H1 (cell line): ENCODE results near the gene PITX3. TPM values are rescaled to one million over a fixed set of nuclear protein-coding genes. Genes with fewer than 3 reads are reported as not detected.

Experiments
- CTCF ChIA-PET: fragments of 300-600 bp; sonication (Branson Sonifier 250); formaldehyde crosslinking; loops from one replicate; lab custom pipeline; 2021; ENCODE audit not compliant: partially characterized antibody; lab: Charles Lee
- POLR2A ChIA-PET: fragments of 300-600 bp; sonication (Branson Sonifier 250); formaldehyde crosslinking; loops from one replicate; lab custom pipeline; 2021; ENCODE audit warnings: inconsistent platforms; ENCODE audit not compliant: partially characterized antibody; lab: Charles Lee
- DNase-seq, 2 experiments: peaks; one replicate each; pipeline versions ENCODE4 v3.0.0 to v3.0.0-alpha.2; 2010 to 2022; ENCODE audit warnings: low spot score in 2 of 2, low read depth in 1 of 2, mixed read lengths in 1 of 2
- FAIRE-seq: peaks from 2 replicates; lab custom pipeline; 2011; peaks lifted over from hg19 to GRCh38; lab: Jason Lieb, UNC
- H2AFZ ChIP-seq: 2 replicates; pipeline ENCODE4 v1.8.1; 2012; ENCODE audit warnings: low read length, inconsistent platforms
- H2AK5ac ChIP-seq: 2 replicates; pipeline ENCODE4 v1.6.1; 2013; ENCODE audit warnings: low read depth, low read length
- H2BK120ac ChIP-seq: replicated peaks from 2 replicates; pipeline ENCODE3; 2013; ENCODE audit warnings: low read depth, low read length, inconsistent platforms
- H2BK12ac ChIP-seq: 2 replicates; pipeline ENCODE4 v1.6.1; 2013; ENCODE audit warnings: low read depth, low read length
- H2BK15ac ChIP-seq: 2 replicates; pipeline ENCODE4 v1.6.1; 2013; ENCODE audit warnings: low read length
- H2BK20ac ChIP-seq: 2 replicates; pipeline ENCODE4 v1.6.1; 2013; ENCODE audit warnings: low read length
- H2BK5ac ChIP-seq: 2 replicates; pipeline ENCODE4 v1.6.1; 2013; ENCODE audit warnings: low read depth, low read length
- H3K14ac ChIP-seq: 2 replicates; pipeline ENCODE4 v1.6.1; 2013; ENCODE audit warnings: inconsistent platforms; ENCODE audit not compliant: insufficient read length
- H3K18ac ChIP-seq: 2 replicates; pipeline ENCODE4 v1.6.1; 2013; ENCODE audit warnings: low read length; ENCODE audit errors: extremely low read depth
- H3K23ac ChIP-seq: 2 replicates; pipeline ENCODE4 v1.6.1; 2013; ENCODE audit warnings: inconsistent platforms; ENCODE audit not compliant: insufficient read length
- H3K23me2 ChIP-seq: 2 replicates; pipeline ENCODE4 v1.6.1; 2013; ENCODE audit warnings: low read depth, low read length
- H3K27ac ChIP-seq: 2 replicates; pipeline ENCODE4 v1.6.1; 2011; ENCODE audit warnings: low read depth, low read length, inconsistent platforms
- H3K27me3 ChIP-seq, 4 experiments: replicated peaks in 1 of 4; 1 replicate in 1 of 4; 2 replicates in 3 of 4; pipeline versions ENCODE4 v1.6.1 to v1.8.1; 2011 to 2013; ENCODE audit warnings: low read length in 3 of 4, mild to moderate bottlenecking in 3 of 4, inconsistent platforms in 2 of 4, mixed read lengths in 2 of 4, moderate library complexity in 1 of 4; ENCODE audit not compliant: control insufficient read depth in 3 of 4, insufficient read depth in 3 of 4; ENCODE audit errors: extremely low read depth in 1 of 4
- H3K36me3 ChIP-seq, 4 experiments: 2 replicates each; pipeline versions ENCODE4 v1.6.1 to v1.8.1; 2011 to 2013; ENCODE audit warnings: mild to moderate bottlenecking in 4 of 4, low read length in 3 of 4, moderate library complexity in 2 of 4, control low read depth in 1 of 4, inconsistent platforms in 1 of 4; ENCODE audit not compliant: insufficient read depth in 4 of 4, control insufficient read depth in 2 of 4
- H3K4ac ChIP-seq: replicated peaks from 2 replicates; pipeline ENCODE3; 2013; ENCODE audit warnings: low read length, low read depth, mixed read lengths, inconsistent platforms; ENCODE audit not compliant: insufficient read length
- H3K4me1 ChIP-seq, 4 experiments: replicated peaks in 1 of 4; 1 replicate in 1 of 4; 2 replicates in 3 of 4; pipeline versions ENCODE4 v1.6.1 to v1.8.1; 2011 to 2013; ENCODE audit warnings: low read length in 3 of 4, inconsistent platforms in 2 of 4, mixed read lengths in 1 of 4; ENCODE audit not compliant: insufficient read depth in 4 of 4, control insufficient read depth in 3 of 4
- H3K4me2 ChIP-seq, 2 experiments: 2 replicates each; pipeline versions ENCODE4 v1.6.1 to v1.8.1; 2011 to 2013; ENCODE audit warnings: low read depth in 2 of 2, low read length in 2 of 2, control low read depth in 1 of 2, inconsistent platforms in 1 of 2, mild to moderate bottlenecking in 1 of 2; ENCODE audit not compliant: insufficient read depth in 1 of 2
- H3K4me3 ChIP-seq, 4 experiments: fragments of 200-600, 300-600 bp in 1 of 4; sonication (generic), shearing (Covaris generic), sonication (Bioruptor Twin) in 1 of 4; 2 replicates each; pipeline versions ENCODE4 v1.5.1 to v1.8.1; 2011 to 2016; ENCODE audit warnings: low read length in 4 of 4, low read depth in 3 of 4, control low read depth in 2 of 4, inconsistent platforms in 2 of 4, mild to moderate bottlenecking in 2 of 4, mixed read lengths in 1 of 4, moderate library complexity in 1 of 4; ENCODE audit not compliant: insufficient read depth in 2 of 4; ENCODE audit errors: extremely low read depth in 1 of 4
- H3K56ac ChIP-seq: replicated peaks from 2 replicates; pipeline ENCODE3; 2013; ENCODE audit warnings: low read depth, mild to moderate bottlenecking, mixed read lengths, low read length, inconsistent platforms; ENCODE audit not compliant: insufficient read length
- H3K79me1 ChIP-seq: 2 replicates; pipeline ENCODE4 v1.6.1; 2013; ENCODE audit warnings: low read depth, low read length, control low read depth
- H3K79me2 ChIP-seq, 2 experiments: 2 replicates each; pipeline versions ENCODE4 v1.6.1 to v1.8.1; 2012 to 2013; ENCODE audit warnings: low read length in 2 of 2, mild to moderate bottlenecking in 2 of 2, inconsistent platforms in 1 of 2; ENCODE audit not compliant: insufficient read depth in 2 of 2, control insufficient read depth in 1 of 2
- H3K9ac ChIP-seq, 4 experiments: replicated peaks in 1 of 4; 1 replicate in 1 of 4; 2 replicates in 3 of 4; pipeline versions ENCODE4 v1.6.1 to v1.8.1; 2011 to 2013; ENCODE audit warnings: low read depth in 3 of 4, low read length in 3 of 4, control low read depth in 2 of 4, mild to moderate bottlenecking in 2 of 4, moderate library complexity in 2 of 4, inconsistent platforms in 1 of 4; ENCODE audit errors: extremely low read depth in 1 of 4
- H3K9me3 ChIP-seq, 2 experiments: 2 replicates each; pipeline versions ENCODE4 v1.6.1 to v1.8.1; 2012 to 2013; ENCODE audit warnings: mild to moderate bottlenecking in 2 of 2, moderate library complexity in 2 of 2, control low read depth in 1 of 2, inconsistent platforms in 1 of 2, low read depth in 1 of 2, low read length in 1 of 2, mixed read lengths in 1 of 2; ENCODE audit not compliant: insufficient read depth in 2 of 2
- H4K20me1 ChIP-seq, 2 experiments: replicated peaks in 1 of 2; 2 replicates each; pipeline versions ENCODE3 to v1.8.1; 2011 to 2013; ENCODE audit warnings: inconsistent platforms in 2 of 2, low read length in 2 of 2, mild to moderate bottlenecking in 1 of 2; ENCODE audit not compliant: insufficient read depth in 2 of 2, control insufficient read depth in 1 of 2
- H4K5ac ChIP-seq: 2 replicates; pipeline ENCODE4 v1.6.1; 2013; ENCODE audit warnings: low read length, low read depth, mixed read lengths, inconsistent platforms; ENCODE audit not compliant: insufficient read length
- H4K8ac ChIP-seq: 2 replicates; pipeline ENCODE4 v1.8.0; 2013; ENCODE audit warnings: mild to moderate bottlenecking, moderate library complexity, low read length, inconsistent platforms; ENCODE audit not compliant: insufficient read depth; ENCODE audit errors: extremely low read depth
- H4K91ac ChIP-seq: replicated peaks from 2 replicates; pipeline ENCODE3; 2013; ENCODE audit warnings: low read length, mixed read lengths, inconsistent platforms; ENCODE audit not compliant: insufficient read length
- CHD2 ChIP-seq: IDR thresholded peaks from 2 replicates; pipeline ENCODE4 v1.6.1; 2012; ENCODE audit warnings: low read length, improper control_type of control experiment
- RAD21 ChIP-seq, 2 experiments: IDR thresholded peaks in 1 of 2; conservative IDR thresholded peaks in 1 of 2; 2 replicates each; pipeline ENCODE4 v1.6.1; 2011; ENCODE audit warnings: low read depth in 2 of 2, low read length in 2 of 2, improper control_type of control experiment in 1 of 2, inconsistent platforms in 1 of 2, mild to moderate bottlenecking in 1 of 2, moderate library complexity in 1 of 2
- TCF12 ChIP-seq: IDR thresholded peaks from 2 replicates; pipeline ENCODE4 v1.6.1; 2011; ENCODE audit warnings: low read depth, mild to moderate bottlenecking, low read length
- polyA plus RNA-seq, 7 experiments: library from polyadenylated mRNA; depleted of rRNA in 3 of 7; stranded (reverse) in 5 of 7; unstranded in 2 of 7; fragments of >200 nt in 5 of 7; fragments of 200-250 nt in 2 of 7; gene quantifications; 1 replicate in 5 of 7; 2 replicates in 1 of 7; 4 replicates in 1 of 7; pipeline versions ENCODE4 v1.2.1 to v1.2.3, GENCODE V29; 2011 to 2013; ENCODE audit warnings: missing spikeins in 2 of 7, mixed read lengths in 2 of 7
- total RNA-seq: library from RNA; stranded (reverse); fragmentation: NEBNext Ultra II Directional; extraction: Animal tissue kit (Norgen Biotek cat#: 25700); gene quantifications from 2 replicates; pipeline ENCODE4 v1.2.1, GENCODE V29; 2021

Gene PITX3
- total and polyA plus RNA-seq, 2 of the 8 experiments (the other 6 are each of a cell fraction or from before 2014, with no cell fraction given) = 0.18 to 0.41 TPM

GRCh38 chr10:102268375-102268888 lies 27.1 kb upstream of the PITX3 start:
- DNase-seq = no peak
- no peaks in the 10 kb centered on the region; the same call in 1 of the 2 replicates for H3K79me1 ChIP-seq
- no peak overlapping the region for H4K5ac ChIP-seq
- H3K4me1 ChIP-seq = no peaks in the 10 kb centered on the region
- POLR2A ChIA-PET = no interaction called here
- H4K8ac ChIP-seq = no peak overlapping the region
- no peak overlapping the region for H3K4ac ChIP-seq
- no peak overlapping the region for H3K27ac ChIP-seq
- H3K79me2 ChIP-seq = no peaks in the 10 kb centered on the region
- H2BK120ac ChIP-seq = no peak overlapping the region
- H2AK5ac ChIP-seq = no peak overlapping the region
- no peak overlapping the region for H3K4me2 ChIP-seq
- no peak overlapping the region for H2BK5ac ChIP-seq
- no peak overlapping the region for H3K18ac ChIP-seq
- H4K20me1 ChIP-seq = peaks cover 4 to 6% of the 10 kb centered on the region in 2 experiments
- no peak overlapping the region for H2BK15ac ChIP-seq
- CTCF ChIA-PET = interaction anchor here (0.8 to 7.0 kb wide), 8 partner anchors 16 to 93 kb away, joined by 3 to 35 read pairs (median 6); no protein-coding TSS in a partner anchor
- H3K14ac ChIP-seq = no peak overlapping the region
- H3K4me3 ChIP-seq = no peak overlapping the region
- H3K27me3 ChIP-seq = no peaks in the 10 kb centered on the region
- H3K23ac ChIP-seq = no peak overlapping the region
- no peak overlapping the region for H2BK12ac ChIP-seq
- no peak overlapping the region for H3K9ac ChIP-seq
- H3K23me2 ChIP-seq = no peaks in the 10 kb centered on the region
- no peaks in the 10 kb centered on the region for H3K36me3 ChIP-seq
- no peaks in the 10 kb centered on the region for H3K9me3 ChIP-seq
- TF ChIP-seq TCF12 (no peak), CHD2 (no peak), RAD21 (IDR thresholded peaks at IDR 0.05 in 1 of 2, conservative IDR thresholded peaks at IDR 0.05 in 1 of 2; ENCODE audit: low read depth in 2 of 2, low read length in 2 of 2) (no peak)
- no peak overlapping the region for H3K56ac ChIP-seq
- no peak overlapping the region for H2AFZ ChIP-seq
- no peak overlapping the region for H4K91ac ChIP-seq
- no peak for FAIRE-seq
- H2BK20ac ChIP-seq = no peak overlapping the region
